NCI-H69 (cell line): Measurements from ENCODE around the gene PRX.
"Not testable (repeated sequence)": the region's sequence is repeated elsewhere in the genome, so short reads cannot be mapped to it uniquely, and the experiment has no call there.

Experiments
- DNase-seq: peaks from one replicate; lab custom pipeline; 2025; lab: John Stamatoyannopoulos, UW

PRX gene

DNA sequence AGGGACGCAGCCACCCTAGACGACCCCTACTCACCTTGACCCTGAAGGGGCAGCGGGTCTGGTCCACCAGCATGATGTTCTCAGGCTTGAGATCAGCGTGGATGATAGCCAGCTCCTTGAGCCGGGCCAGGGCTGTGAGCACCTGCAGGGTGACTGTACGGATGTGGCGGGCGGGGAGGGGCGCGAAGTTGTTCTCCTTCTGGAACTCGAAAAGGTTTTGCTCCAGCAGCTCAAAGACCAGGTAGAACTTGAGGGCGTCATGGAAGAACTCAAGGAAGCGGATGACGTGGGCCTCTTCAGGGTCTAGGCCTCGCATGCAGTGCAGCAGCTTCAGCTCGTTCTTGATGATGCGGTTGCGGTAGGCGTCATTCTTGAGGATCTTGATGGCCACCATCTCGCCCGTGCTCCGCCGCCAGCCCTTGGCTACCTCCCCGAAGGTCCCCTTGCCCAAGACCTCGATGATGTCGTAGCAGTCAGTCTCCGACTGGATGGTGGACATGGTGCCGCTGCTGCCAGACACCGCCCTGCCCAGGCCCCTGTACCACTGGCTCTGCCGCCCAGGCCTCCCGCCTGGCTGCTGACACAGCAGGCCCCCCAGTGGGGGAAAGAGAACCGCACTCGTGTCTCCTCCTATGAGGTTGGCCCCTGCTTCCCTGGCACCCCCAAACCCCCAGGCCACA is 23.6 kb downstream of the PRX start:
- no peak for DNase-seq

DNA sequence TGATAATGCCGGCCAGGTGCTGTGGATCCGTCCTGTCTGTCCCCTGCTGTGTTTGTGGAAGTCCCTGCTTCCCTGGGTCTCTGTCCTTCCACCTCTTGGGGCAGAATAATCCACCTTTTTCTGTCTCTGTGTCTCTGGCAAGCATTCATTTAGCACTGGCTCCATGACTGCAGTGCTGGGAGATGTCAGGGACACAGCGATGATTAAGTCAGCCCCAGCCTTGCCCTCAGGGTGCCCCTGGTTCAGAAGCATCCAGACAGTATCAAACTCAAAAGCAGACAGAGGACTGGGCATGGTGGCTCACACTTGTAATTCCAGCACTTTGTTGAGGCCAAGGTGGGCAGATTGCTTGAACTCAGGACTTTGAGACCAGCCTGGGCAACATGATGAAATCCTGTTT is 24.7 kb downstream of the PRX start:
- no peak for DNase-seq

DNA sequence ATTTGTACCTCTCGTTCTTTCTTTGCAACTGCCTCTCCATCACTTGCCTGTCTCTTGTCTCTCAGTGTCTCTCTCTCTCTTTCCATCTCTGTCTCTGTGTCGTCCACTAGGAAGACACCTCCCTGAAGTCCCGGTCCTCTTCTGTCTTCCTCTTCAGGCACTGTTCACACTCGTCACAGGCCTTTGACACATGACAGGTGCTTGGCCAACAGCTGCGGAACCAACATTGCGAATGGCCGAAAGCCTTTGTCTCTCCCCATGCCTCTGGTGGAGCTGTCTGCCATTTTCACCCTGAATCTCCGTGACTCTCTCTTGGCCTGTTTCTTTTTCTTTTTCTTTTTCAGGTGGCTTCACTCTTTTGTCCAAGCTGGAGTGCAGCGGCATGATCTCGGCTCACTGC is 26.0 kb downstream of the PRX start:
- DNase-seq: no peak

DNA sequence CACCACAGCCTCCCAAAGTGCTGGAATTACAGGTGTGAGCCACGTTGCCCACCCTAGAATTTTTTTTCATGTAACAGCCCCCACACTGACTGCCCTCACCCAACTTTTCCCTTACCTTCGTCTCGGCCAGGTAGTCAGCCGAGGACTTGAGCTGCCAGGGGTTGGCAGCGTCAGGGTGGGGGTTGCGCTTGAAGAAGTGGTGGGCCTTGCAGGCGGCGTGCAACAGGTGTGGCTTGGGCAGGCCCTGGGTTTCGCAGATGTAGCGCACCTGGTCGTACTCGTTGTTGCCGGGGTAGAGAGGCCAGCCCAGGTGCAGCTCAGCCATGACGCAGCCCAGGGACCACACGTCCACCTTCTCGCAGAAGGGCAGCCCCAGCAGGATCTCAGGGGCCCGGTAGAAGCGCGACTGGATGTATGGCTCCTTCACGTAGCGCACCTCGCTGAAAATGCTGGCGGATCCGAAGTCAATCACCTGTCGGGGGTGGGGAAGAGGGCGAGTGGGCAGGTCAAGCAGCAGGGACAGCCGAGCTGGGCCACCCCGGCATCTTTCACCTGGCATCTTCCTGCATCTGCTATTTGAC is 29.4 kb downstream of the PRX start:
- DNase-seq: no peak

DNA sequence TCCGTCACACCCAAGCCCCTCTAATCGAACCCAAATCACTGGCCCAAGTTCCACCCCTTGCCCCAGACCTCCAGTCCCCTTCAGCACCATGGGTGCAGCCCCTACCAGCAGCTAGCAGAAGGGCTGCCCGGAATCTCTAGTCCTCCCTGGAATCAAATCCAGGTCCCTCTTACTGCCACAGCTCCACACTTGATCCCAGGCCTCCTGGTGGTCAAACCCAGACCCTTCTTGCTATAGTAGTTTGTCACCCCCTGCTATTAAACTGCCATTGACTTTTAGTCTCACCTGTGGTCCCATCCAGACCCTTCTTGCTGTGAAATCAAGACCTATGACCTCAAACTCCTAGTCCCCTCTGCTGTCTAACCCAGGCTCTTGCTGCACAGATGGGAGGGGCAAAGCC is 31.9 kb downstream of the PRX start:
- DNase-seq: no peak

DNA sequence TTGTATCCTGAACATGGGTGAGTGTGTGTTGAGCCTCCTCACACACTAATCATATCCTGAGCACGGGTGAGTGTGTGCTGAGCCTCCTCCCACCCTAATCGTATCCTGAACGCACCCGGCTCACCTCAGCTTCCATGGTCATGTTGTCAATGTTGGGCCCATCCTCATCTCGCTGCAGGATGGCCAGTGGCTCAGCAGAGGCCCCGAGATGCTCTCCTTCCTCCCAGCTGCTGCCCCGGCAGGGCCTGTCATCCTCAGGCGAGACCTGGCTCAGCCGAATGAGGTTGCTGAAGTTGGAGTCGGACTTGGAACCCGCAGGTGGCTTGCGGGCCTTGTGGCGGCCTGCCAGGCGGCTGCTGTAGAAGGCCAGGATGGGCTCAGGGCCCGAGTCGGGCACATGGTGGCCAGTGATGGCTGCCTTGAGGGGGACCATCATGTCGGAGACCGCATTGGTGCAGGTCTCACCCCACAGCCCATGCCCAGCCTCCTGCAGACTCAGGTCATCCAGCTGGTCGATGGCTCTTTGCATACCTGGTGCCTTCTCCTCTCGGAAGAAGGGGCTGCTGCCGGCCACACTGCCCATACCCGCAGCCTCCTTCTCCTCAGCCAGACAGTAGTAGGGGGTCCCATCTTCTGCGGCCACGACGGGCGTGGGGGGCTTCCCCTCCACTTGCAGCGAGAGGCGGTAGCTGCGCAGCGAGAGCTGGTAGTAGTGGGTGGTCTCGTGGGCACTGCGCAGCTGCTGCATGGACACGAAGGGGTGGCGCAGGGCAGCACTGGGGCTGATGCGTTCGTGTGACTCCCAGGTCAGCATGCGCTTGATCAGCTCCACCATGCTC is 32.8 kb downstream of the PRX start:
- no peak for DNase-seq

DNA sequence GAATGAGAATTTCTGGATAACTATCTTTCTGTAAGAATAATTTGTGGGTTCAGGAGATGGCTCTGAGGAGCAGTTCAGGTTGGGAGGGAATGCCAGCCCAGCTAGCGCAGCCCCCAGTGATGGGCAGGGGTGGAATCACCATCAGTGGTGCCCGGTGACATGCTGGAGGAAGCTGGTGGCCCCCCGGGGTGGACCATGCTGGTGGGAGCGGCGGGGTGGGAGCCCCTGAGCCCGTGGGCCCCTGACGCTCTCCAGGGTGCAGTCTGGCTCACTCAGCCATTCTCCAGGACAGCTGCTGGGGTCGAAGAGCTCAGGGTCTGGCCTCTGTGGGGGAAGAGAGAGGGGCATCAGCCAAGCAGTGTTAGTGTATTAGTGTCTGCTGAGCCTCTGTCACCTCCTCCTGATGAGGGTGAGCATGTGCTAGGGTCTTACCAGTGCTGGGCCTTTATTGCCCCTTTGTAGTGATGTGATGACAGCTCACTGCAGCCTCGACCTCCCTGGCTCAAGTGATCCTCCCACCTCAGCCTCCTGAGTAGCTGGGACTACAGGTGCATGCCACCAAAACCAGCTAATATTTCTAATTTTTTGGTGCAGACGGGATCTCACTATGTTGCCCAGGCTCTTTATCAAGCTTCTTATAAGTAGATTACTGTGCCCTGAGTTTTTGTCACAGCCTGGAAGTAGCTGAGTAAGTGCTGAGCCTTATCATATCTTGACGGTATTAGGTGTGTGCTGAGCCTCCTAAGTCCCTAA is 33.6 kb downstream of the PRX start:
- no peak for DNase-seq

DNA sequence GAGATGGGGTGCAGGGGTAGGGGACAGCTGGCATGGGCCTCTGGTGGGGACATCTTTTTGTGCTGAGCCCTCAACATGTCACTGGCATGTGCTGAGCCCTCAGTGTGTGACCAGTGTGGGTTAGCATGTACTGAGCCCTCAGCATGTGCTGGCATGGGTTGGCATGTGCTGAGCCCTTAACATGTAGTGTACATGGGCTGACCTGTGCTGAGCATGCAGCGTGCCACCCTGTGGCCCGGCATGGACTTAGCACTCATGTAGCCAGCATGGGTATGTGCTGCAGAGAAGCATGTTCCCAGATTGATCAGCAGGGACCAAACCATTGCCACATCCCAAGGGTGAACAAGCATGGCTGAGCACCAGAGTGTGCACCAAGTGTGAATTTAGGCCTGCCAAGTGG is 34.7 kb downstream of the PRX start:
- no peak for DNase-seq

DNA sequence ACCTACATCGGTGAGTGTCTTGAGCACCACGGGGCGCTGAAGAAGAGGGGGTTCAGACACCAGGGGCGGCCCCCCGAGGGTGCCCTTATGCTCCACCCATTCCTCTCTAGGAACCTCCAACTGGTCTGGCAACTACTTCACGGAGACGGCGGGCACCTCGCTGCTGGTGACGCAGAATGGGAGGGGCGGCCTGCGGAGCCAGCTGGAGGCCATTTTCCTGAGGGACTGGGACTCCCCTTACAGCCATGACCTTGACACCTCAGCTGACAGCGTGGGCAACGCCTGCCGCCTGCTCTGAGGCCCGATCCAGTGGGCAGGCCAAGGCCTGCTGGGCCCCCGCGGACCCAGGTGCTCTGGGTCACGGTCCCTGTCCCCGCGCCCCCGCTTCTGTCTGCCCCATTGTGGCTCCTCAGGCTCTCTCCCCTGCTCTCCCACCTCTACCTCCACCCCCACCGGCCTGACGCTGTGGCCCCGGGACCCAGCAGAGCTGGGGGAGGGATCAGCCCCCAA is 35.2 kb downstream of the PRX start:
- DNase-seq: no peak

DNA sequence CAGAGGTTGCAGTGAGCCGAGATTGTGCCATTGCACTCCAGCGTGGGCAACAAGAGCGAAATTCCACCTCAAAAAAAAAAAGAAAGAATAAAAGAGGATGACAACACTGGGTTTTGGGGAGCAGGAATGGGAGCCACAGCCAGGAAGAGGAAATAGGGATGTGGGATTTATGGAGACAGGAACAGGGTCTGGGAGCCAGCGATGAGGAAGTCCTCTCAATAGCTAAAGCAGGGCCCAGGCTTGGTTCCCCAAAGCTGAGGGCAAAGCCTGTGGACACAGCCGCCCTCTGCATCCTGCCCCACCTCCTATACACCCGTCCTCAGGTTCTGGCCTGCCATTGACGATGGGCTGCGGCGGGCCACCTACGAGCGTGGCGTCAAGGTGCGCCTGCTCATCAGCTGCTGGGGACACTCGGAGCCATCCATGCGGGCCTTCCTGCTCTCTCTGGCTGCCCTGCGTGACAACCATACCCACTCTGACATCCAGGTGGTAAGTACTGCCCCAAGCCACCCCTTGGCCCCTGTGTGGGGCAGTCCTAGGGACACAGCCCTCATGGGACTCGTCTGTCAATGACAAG is 36.8 kb downstream of the PRX start:
- DNase-seq: no peak

DNA sequence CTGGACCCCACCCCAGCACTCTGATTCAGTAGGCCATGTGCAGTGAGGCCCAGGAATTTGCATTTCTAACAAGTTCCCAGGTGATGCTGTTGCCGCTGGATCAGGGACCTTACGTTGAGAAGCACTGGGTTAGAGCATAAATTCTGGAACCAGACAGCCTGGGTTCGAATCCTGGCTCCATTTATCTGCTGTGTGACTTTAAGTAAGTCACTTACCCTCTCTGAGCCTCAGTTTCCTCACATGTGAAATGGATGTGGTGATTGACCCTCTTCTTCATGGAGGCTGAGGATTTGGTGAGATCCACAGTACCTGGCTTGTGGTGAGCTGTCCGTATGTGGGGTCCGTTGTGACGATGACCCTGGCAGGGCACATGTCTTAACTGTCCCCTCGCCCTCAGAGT is 39.1 kb downstream of the PRX start:
- no peak for DNase-seq

DNA sequence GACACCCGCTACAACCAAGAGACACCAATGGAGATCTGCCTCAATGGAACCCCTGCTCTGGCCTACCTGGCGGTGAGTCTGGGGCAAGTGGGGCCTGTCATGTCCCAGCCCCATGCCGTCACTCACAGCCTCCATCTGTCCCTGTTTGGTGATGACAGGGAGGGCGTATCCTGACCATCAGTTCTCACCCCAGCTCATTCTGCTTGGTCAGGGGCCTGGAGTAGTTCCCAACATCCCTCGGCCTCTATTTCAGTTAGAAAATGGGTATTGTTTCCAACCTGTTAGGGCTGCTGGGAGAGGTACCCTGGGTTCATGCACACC is 41.4 kb downstream of the PRX start:
- DNase-seq: no peak

DNA sequence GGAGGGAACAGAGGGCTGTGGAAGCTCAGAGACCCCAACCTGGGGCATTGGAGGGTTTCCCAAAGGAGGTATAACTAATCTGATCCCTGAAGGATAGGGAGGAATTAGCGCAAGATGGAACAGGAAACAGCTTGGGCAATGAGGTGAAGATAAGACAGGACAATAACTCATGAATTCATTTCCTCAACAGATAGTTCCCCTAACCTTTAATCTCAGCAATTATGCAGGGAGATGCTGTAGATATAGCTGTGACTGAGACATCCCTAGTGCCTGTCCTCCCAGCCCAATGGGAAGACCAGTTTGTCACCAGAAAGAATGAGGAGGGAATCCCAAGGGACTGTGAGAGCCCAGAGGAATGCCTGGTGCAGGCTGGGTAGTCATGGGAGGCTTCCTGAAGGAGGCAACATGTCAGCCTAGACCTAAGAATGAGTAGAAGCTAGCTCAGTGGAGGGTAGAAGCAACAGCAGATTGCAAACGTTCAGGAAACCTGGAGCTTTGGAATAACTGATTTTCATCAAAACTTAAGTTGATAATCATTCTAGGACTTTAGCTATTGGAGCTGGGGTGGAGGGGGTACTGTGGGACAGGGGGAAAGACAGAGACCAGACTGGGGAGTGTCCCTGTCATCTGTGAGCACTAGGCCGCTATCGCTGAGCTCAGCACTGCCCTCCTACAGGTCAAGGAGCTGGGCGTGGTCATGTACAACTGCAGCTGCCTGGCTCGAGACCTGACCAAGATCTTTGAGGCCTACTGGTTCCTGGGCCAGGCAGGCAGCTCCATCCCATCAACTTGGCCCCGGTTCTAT is 42.0 kb downstream of the PRX start:
- no peak for DNase-seq

DNA sequence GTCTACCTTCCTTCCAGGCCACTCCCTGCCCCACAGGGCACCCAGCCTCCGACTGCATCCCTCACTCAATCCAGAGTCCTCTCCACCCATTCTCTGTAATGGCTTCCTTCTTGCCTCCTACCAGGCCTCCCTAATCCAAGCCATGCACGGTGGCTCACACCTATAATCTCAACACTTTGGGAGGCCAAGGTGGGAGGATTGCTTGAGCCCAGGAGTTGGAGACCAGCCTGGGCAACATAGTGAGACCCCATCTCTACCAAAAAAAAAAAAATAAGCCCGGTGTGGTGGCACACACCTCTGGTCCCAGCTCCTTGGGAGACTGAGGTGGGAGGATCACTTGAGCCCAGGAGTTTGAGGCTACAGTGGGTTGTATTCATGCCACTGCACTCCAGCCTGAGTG is 42.9 kb downstream of the PRX start:
- not testable (repeated sequence) for DNase-seq

DNA sequence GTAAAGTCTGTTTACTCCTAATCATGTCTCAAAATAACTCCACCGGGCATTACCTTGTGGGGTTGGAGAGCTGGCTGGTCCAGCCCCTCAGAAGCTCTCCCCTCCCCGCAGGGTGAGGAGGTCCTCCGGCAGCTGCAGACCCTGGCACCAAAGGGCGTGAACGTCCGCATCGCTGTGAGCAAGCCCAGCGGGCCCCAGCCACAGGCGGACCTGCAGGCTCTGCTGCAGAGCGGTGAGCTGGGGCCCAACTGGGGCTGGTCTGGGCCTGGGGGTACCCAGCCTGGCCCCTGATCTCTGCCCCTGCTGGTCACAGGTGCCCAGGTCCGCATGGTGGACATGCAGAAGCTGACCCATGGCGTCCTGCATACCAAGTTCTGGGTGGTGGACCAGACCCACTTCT is 43.4 kb downstream of the PRX start:
- no peak for DNase-seq

DNA sequence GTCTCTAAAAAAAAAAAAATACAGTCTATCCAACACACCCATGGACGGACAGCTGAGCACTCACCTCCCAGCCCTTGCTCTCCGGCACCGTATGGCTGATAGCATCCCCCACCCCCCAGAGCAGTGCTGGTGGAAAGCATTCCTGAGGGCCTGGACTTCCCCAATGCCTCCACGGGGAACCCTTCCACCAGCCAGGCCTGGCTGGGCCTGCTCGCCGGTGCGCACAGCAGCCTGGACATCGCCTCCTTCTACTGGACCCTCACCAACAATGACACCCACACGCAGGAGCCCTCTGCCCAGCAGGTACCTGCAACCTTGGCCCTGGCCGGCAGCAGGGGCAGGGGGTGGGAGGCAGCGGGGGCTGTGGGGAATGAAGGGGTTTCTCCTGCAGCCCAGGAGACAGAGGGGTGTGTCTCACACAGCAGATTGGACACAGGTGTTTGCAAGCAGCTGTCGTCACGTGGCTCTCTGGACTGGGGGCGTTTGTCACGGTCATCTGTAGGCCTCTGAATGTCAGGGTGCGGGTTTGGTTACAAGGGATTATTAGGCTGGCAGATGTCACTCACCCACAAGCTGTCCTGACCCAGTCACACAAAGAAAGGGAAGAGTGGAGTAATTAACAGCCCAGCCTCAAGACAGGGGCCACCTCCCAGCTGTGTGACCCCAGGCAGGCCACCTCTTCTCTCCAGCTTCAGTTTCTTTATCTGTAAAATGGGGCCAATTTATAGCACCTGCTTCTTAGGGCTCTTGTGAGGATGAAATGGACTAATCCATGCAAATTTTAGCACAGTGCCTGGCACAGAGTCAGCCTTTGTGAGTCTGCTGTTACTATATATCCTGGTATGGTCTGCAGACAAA is 45.4 kb downstream of the PRX start:
- no peak for DNase-seq

DNA sequence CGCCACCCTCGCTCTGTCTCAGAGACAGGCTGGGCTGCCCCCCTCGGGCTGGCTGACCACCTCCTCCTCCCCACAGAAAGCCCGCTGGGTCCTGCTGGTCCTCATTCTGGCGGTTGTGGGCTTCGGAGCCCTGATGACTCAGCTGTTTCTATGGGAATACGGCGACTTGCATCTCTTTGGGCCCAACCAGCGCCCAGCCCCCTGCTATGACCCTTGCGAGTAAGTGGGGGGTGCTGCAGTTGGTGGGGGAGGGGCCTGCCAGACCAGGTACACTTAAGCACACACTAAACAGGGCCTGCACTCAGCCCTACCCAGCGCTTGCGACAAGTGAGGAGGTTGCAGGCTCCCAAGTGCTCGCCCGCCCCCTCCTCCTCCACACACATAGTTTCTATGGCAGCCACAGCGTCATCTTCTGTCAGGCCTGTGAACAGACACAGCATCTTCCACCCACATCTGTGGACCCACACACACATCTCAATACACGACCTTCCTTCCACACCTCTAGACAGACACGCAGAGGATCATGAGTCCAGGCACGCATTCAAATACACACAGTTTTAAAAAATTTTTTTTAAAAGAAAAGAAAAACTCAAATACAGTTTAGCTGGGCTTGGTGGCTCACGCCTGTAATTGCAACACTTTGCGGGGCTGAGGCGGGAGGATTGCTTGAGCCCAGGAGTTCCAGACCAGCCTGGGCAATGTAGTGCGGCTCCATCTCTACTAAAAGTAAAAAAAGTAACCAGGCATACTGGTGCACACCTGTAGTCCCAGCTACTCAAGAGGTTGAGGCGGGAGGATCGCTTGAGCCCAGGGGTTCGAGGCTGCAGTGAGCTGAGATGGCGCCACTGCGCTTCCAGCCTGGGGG is 46.2 kb downstream of the PRX start:
- DNase-seq: no peak

DNA sequence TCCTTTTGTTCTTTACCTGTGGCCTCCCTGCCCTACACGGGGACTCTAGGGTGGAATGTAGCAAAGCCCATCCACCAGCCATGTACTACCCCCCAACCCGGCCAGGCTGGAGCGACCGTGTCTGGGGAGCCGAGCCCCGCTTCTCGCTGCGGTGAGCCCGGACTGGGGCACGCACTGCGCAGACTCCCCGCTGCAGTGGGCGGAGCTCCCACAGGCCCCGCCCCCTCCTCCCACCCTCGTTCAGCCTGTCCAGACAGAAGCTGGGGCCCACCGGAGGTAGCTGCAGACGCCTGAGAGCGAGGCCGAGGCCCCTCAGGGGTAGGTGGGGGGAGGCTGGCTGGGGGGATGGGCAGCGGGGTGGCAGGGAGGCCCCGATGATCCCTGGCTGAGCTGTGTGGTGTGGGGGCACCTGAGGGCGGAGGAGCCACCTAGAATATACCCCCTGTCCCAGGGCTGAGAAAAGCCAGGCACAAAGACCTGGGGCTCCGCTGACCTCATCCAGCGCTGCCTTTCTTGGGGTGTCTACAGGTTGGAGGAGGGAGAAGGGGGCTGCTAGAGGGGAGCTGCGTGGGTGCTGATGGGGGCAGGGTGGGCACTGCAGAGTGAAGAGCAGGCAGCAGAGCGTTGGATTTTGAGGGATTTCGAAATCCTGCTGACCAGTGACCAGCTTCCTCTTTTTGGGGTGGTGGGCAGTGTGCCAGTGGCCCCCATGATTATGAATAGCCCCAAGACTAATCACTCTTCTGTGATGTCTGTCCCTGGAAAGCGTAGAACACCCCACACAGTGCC is 47.4 kb downstream of the PRX start:
- DNase-seq: peak; percentile 88

DNA sequence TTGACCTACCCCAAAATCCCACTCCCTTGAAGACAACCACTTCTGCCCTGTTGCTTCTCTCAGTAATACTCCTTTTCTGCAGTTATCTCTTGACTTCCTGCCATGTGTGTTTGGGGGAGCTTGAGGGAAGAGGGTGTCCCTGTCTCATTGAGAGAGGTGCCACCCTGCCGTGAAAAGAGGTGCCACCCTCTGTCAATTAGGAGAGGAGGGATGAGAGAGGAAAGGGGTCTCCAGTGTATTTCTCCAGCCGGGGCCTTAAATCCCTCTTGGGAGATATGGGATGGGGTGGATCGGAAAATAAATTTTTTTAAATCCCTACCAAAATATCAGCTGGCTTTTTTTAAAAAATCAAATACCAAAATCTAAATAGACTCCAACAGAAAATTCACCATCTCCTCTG is 48.2 kb downstream of the PRX start:
- DNase-seq: peak; percentile 18
